ENCODE results near the gene MMP2.

Gene MMP2

GRCh38 chr16:55469821-55470532 lies 9.0 kb upstream of the MMP2 start:
- DNase-seq (ENCODE audit: low spot score), result no peak

DNA sequence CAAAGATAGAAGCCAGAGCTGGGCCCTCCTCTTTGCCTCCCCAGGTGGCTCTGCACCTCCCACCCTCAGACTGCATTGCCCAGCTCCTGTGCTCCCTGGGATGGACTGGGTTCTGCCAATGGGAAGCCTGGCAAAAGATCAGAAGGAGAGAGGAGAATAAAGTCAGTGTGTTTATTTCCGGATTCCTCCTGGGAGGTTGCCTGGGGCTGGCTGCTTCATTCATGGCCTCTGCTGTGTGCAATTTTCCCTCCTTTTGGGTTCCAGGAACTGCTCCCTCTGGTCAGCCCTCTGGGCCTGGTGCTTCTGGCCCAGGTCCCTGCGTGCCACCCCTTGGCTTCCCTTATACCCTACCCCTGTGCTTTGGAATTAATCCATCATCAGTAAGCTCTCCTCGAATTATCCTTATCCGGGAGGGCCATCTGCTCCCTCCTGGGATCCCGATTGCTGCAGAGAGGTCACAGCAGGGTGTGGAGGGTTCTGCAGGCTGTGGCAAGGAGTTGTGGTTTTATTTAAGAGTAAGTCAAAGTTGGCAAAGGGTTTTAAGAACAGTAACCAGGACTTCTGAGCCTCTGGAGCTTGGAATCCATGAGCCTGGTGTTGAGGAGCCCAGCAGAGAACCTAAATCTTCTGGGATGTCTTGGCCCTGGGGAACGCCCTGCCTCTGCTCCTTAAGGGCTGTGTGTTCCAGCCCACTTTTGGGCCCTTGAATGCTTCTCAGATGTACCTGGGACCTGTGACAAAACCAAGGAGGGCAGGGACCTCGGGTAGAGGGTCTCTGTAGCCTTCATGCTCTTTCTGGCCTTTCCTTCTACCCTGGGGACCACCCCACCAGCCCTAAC lies 8.2 kb upstream of the MMP2 start:
- DNase-seq (ENCODE audit: low spot score), result peak; percentile 55

GRCh38 chr16:55471448-55472097 lies 7.4 kb upstream of the MMP2 start:
- DNase-seq (ENCODE audit: low spot score), result peak; percentile 71

DNA sequence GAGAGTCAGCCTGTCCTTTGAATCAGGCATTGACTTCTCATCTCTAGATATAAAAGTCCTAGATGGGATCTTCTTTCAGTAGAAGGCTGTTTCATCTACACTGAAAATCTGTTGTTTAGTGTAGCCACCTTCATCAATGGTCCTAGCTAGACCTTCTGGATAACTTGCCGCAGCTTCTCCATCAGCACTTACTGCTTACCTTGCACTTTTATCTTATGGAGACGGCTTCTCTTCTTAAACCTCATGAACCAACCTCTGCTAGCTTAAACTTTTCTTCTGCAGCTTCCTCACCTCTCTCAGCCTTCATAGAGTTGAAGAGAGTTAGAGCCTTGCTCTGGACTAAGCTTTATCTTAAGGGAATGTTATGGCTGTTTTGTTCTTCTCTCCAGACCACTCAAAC lies 5.4 kb upstream of the MMP2 start:
- no peak for DNase-seq (ENCODE audit: low spot score)

GRCh38 chr16:55474821-55475220 lies 4.2 kb upstream of the MMP2 start:
- no peak for DNase-seq (ENCODE audit: low spot score)

- no peak for DNase-seq (ENCODE audit: low spot score)
Observed at GRCh38 chr16:55475919-55476318, 3.1 kb upstream of the MMP2 start.

DNA sequence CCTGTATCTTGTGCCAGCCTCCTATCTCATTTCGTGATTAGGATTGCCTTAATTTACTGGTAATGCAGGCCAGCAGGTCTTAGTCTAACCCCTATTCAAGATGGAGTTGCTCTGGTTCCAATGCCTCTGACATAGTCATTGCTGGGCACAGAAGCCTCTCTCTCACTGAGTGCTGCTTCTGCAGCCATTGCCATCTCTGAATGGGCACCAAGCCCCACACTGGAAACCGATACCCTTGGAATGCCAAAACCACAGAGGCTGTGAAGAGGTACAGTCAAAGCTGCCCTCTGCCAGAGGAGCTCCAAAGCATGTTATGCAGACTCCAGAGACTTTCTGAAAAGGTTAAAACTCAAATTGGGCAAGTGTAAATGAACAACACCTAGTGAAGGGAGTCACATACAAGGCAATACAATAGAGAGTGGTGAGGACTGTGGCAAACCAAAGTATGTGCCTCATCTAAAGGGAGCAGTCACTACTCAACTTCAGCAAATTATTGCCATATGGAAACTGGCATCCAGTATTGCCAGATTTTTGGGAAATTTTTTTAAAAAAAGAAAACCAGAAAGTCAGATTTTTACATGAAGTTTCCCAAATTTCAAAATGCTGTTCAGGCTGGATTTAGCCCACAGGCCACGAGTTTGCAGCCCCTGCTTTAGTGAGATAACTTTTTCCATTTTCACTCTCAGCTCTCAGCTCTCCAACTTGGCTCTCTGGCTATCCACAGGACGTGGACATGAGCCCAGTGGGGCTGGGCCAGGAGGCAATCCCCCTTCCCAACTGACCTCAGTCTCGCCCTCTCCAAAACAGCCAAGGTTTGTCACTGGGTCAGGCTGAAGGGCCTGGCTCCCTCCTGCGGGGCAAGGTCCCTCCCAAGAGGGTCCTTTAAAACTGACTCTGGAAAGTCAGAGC lies 2.1 kb upstream of the MMP2 start:
- no peak for DNase-seq (ENCODE audit: low spot score)

DNA sequence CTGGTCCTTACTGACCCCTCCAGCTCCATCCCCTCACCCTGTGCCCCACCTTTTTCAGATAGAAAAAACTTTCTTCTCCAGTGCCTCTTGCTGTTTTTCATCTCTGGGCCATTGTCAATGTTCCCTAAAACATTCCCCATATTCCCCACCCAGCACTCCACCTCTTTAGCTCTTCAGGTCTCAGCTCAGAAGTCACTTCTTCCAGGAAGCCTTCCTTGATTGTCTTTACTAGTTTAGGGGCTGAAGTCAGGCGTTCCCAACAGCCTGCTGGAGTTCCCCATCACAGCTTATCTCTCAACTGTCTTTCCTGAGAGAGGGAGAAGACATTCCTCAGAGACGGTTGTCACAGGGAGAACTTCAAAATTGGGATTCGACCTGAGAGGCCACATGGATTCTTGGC lies 1.3 kb upstream of the MMP2 start:
- no peak for DNase-seq (ENCODE audit: low spot score)

DNA sequence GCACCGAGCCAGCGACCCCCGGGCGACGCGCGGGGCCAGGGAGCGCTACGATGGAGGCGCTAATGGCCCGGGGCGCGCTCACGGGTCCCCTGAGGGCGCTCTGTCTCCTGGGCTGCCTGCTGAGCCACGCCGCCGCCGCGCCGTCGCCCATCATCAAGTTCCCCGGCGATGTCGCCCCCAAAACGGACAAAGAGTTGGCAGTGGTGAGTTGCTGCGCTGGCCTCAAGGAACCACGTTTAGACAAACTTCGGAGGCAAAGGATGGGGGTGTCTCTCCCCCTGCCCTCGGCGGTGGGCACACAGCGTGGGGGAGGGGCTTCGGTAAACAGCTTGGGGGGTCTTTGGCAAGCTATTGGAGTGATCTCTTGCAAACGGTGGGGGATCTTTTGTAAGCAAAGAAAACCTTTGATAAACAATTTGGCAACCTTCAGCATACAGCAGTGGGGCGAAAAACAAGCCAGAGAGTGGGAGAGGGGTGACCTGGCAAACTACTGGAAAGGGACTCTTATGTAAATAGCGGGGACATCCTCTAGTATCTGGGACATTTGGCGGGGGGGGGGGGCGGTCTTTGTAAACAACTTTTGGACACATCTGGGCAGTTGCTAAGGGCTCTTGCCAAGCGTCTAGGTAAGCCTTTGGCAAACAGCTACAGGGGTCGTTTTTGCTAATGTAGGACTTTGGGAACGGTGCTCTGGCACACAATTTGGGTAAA lies 587 bp downstream of the MMP2 start:
- no peak for DNase-seq (ENCODE audit: low spot score)

DNA sequence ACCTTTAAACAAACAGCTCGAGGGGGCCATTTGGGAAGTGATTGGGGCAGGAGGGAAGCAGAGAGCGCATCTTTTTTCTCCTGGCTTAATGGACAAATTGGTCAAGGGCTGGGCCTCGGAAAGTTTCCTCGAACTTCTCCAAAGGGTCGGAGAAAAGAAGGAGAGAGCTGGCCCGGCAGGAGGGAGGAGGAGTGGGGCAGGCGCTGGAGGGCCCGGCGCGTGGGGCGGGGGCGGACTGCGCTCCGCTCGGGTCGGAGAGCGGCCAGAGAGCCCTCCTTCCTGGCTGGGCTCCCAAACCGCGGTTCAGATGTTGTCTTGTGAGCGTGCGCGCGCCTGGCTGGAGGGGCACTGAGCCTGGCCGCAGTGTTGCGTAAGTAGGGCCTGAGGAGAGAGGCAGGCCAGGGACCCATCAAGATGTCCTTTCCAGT lies 1.2 kb downstream of the MMP2 start:
- peak; percentile 92 for DNase-seq (ENCODE audit: low spot score)

GRCh38 chr16:55481023-55481422 lies 2.0 kb downstream of the MMP2 start:
- no peak for DNase-seq (ENCODE audit: low spot score)

DNA sequence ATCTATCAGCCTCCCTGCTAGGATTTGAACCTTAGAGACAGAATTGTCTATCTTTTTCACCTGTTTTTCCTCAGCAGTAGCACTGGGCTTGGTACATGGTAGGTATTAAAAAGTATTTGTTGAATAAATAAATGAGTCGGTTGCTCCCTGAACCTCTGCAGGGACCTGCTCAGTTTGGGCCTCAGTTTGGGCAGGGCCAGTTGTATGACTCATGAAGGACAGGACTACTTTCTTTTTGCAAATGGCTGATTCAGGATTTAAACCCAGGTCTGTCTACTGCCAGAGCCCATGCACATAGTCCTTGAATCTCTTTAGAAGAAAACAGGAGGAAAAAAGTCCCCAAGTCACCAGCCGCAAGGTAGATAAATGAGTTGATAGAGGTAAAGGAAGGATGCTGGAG lies 3.1 kb downstream of the MMP2 start:
- DNase-seq (ENCODE audit: low spot score), result no peak

DNA sequence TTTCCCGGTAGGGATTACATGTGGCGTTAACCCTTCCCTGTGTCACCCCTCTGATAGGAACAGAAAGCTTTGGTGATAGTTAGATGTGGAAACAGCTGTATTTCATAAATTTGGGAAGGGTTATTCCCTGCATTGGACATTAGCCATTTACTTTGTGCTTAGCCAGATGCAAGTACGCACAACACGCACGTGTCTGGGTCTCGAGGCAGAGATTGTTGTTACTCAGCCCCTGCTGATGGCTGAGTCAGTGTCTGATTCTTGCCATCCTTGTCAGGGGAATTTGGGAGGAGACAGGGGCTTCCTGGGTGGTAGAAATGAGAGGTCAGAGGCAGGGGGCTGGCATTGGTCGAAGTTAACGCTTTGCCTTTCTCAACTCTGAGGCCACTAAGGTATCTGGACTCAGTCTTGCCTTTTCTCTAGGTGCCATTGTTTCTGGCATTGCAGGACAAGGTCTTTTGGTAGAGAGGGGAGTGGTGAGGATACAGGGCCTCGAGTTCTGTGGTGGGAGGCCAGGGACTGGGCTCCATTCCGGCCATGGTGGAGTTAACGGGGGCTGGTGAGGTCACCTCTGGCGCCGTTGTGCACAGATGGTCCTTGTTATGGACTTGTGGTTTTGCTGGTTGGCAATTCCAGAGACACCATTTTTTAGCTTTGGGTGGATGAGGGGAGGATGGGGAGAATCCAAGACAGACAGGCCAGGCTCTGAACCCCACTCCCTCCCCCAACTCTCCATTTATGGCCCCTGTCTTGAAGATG lies 8.2 kb downstream of the MMP2 start:
- DNase-seq (ENCODE audit: low spot score), result peak; percentile 87

DNA sequence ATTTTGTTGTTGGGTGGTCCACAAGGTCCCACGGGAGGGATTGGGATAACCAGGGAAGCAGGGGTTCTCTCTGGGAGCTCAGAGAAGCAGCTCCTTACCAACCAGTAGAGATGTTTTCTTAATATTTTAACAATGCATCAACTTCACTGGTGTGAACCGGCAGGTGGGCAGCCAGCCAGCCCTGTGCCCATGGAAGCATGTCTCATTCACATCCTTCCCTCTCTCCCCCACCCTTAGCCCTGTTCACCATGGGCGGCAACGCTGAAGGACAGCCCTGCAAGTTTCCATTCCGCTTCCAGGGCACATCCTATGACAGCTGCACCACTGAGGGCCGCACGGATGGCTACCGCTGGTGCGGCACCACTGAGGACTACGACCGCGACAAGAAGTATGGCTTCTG lies 9.3 kb downstream of the MMP2 start:
- DNase-seq (ENCODE audit: low spot score), result no peak

GRCh38 chr16:55489119-55489955 lies 10.3 kb downstream of the MMP2 start:
- DNase-seq (ENCODE audit: low spot score), result no peak

GRCh38 chr16:55489956-55490265 lies 10.9 kb downstream of the MMP2 start:
- no peak for DNase-seq (ENCODE audit: low spot score)

- no peak for DNase-seq (ENCODE audit: low spot score)
Observed at GRCh38 chr16:55490301-55490700, 11.3 kb downstream of the MMP2 start.

GRCh38 chr16:55491691-55492090 lies 12.7 kb downstream of the MMP2 start:
- DNase-seq (ENCODE audit: low spot score), result no peak

GRCh38 chr16:55492756-55493380 lies 13.9 kb downstream of the MMP2 start:
- DNase-seq (ENCODE audit: low spot score), result no peak
